Endothelial cell of umbilical vein (primary cell): ENCODE measurements around the gene GGT5.

Source experiments
- GATA2 ChIP-seq: IDR thresholded peaks from 2 replicates; pipeline ENCODE4 v1.7.0; 2011; ENCODE audit warnings: low read depth, mild to moderate bottlenecking, moderate library complexity, mixed read lengths, low read length; ENCODE audit not compliant: insufficient read length, insufficient read depth
- JUN ChIP-seq: IDR thresholded peaks from 2 replicates; pipeline ENCODE4 v1.6.1; 2011; ENCODE audit warnings: borderline replicate concordance, low read depth; ENCODE audit not compliant: insufficient read length, insufficient read depth
- MYC ChIP-seq: IDR thresholded peaks from one replicate; pipeline ENCODE4 v1.6.1; 2011; ENCODE audit warnings: mild to moderate bottlenecking, low read depth, low read length
- TF ChIP-seq, protein P1 (sequence below), 2 donors: IDR thresholded peaks; 1 replicate in 1 of 2; 2 replicates in 1 of 2; pipeline ENCODE4 v1.5.1; 2011; ENCODE audit warnings: low read length in 2 of 2, mild to moderate bottlenecking in 2 of 2, moderate library complexity in 2 of 2, control low read depth in 1 of 2, inconsistent platforms in 1 of 2, low read depth in 1 of 2; ENCODE audit not compliant: insufficient read depth in 1 of 2; ENCODE audit errors: extremely low read depth in 1 of 2

DNA sequence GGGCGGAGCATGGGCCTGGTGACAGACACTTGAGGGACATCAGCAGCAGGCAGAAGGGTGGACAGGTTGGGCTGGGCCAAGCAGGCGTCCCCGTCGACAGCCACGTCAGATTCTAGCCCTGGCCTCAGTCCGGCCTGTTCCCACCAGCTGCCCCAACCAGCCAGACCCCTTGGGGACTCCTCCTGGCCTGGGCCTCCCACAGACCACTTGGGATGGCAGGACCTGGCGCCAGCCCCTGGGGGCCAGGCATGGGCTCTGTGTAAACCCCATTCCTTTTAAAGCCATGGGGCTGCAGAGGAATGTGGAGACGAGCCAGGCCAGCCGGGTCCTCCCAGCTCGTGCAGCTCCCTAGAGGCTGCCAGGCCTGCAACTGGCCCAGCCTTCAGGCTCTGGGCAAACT is 68.3 kb downstream of the GGT5 start:
- TF ChIP-seq GATA2: no peak
- TF ChIP-seq, protein P1, sequence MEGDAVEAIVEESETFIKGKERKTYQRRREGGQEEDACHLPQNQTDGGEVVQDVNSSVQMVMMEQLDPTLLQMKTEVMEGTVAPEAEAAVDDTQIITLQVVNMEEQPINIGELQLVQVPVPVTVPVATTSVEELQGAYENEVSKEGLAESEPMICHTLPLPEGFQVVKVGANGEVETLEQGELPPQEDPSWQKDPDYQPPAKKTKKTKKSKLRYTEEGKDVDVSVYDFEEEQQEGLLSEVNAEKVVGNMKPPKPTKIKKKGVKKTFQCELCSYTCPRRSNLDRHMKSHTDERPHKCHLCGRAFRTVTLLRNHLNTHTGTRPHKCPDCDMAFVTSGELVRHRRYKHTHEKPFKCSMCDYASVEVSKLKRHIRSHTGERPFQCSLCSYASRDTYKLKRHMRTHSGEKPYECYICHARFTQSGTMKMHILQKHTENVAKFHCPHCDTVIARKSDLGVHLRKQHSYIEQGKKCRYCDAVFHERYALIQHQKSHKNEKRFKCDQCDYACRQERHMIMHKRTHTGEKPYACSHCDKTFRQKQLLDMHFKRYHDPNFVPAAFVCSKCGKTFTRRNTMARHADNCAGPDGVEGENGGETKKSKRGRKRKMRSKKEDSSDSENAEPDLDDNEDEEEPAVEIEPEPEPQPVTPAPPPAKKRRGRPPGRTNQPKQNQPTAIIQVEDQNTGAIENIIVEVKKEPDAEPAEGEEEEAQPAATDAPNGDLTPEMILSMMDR (IDR thresholded peaks at IDR 0.05; ENCODE audit: extremely low read depth in 1 of 2, insufficient read depth in 1 of 2, low read depth in 1 of 2, low read length in 2 of 2): no peak
- TF ChIP-seq MYC: no peak
- TF ChIP-seq JUN: no peak
